CD14-positive monocyte (primary cell): Measurements from ENCODE around the gene SCD. TPM values are rescaled to one million over a fixed set of nuclear protein-coding genes. Genes with fewer than 3 reads are reported as not detected.

Experiments used
- DNase-seq, 3 donors: peaks; one replicate each; pipeline ENCODE4 v3.0.0-alpha.2; 2011 to 2022
- H2AFZ ChIP-seq: 2 replicates; pipeline ENCODE4 v1.6.0; 2012; ENCODE audit warnings: mild to moderate bottlenecking, low read depth, low read length, inconsistent platforms; ENCODE audit not compliant: insufficient read depth, poor library complexity, severe bottlenecking
- H3K27ac ChIP-seq, 2 donors: 1 replicate in 1 of 2; 2 replicates in 1 of 2; pipeline ENCODE4 v1.5.1; 2012 to 2013; ENCODE audit warnings: low read length in 2 of 2, control low read depth in 1 of 2, inconsistent platforms in 1 of 2, low read depth in 1 of 2, mild to moderate bottlenecking in 1 of 2
- H3K27me3 ChIP-seq, 2 donors: one replicate each; pipeline versions ENCODE4 v1.6.0 to v1.6.1; 2011 to 2013; ENCODE audit warnings: low read length in 2 of 2; ENCODE audit not compliant: control insufficient read depth in 2 of 2, insufficient read depth in 2 of 2
- H3K36me3 ChIP-seq, 2 donors: replicated peaks in 1 of 2; 1 replicate in 1 of 2; 2 replicates in 1 of 2; pipeline versions ENCODE4 v1.5.1 to v1.6.1; 2012 to 2013; ENCODE audit warnings: low read length in 2 of 2, control low read depth in 1 of 2, inconsistent platforms in 1 of 2, mild to moderate bottlenecking in 1 of 2; ENCODE audit not compliant: insufficient read depth in 2 of 2, control insufficient read depth in 1 of 2
- H3K4me1 ChIP-seq, 2 donors: 1 replicate in 1 of 2; 2 replicates in 1 of 2; pipeline versions ENCODE4 v1.5.1 to v1.6.1; 2012 to 2013; ENCODE audit warnings: low read length in 2 of 2, control low read depth in 1 of 2, inconsistent platforms in 1 of 2, mild to moderate bottlenecking in 1 of 2, moderate library complexity in 1 of 2; ENCODE audit not compliant: insufficient read depth in 2 of 2, control insufficient read depth in 1 of 2
- H3K4me2 ChIP-seq: replicated peaks from 2 replicates; pipeline ENCODE3; 2012; ENCODE audit warnings: low read length, moderate library complexity, mild to moderate bottlenecking; ENCODE audit not compliant: poor library complexity, severe bottlenecking; ENCODE audit errors: extremely low read depth
- H3K4me3 ChIP-seq, 3 experiments: fragments of 200-600 bp in 1 of 3; sonication (generic) in 1 of 3; replicated peaks in 1 of 3; 1 replicate in 2 of 3; 2 replicates in 1 of 3; pipeline ENCODE4 v1.5.1; 2011 to 2013; ENCODE audit warnings: low read length in 3 of 3, mild to moderate bottlenecking in 3 of 3, control low read depth in 2 of 3, low read depth in 2 of 3, inconsistent platforms in 1 of 3, moderate library complexity in 1 of 3
- H3K79me2 ChIP-seq: 2 replicates; pipeline ENCODE4 v1.6.0; 2012; ENCODE audit warnings: mild to moderate bottlenecking, control low read depth, inconsistent platforms, low read length, moderate library complexity; ENCODE audit not compliant: insufficient read depth
- H3K9ac ChIP-seq: 2 replicates; pipeline ENCODE4 v1.6.0; 2017; ENCODE audit warnings: low read length, mild to moderate bottlenecking; ENCODE audit not compliant: insufficient read depth, poor library complexity, severe bottlenecking
- H3K9me3 ChIP-seq, 2 donors: replicated peaks in 1 of 2; 1 replicate in 1 of 2; 2 replicates in 1 of 2; pipeline versions ENCODE4 v1.5.1 to v1.6.1; 2012 to 2013; ENCODE audit warnings: low read length in 2 of 2, control low read depth in 1 of 2; ENCODE audit not compliant: control insufficient read depth in 1 of 2, insufficient read depth in 1 of 2
- H4K20me1 ChIP-seq: 2 replicates; pipeline ENCODE4 v1.6.0; 2012; ENCODE audit warnings: mild to moderate bottlenecking, low read length, control low read depth, moderate library complexity; ENCODE audit not compliant: insufficient read depth
- H3K27ac Mint-ChIP-seq, 7 donors: one replicate each; pipeline ENCODE4 v1.8.0; 2020; ENCODE audit warnings: mild to moderate bottlenecking in 7 of 7, mixed read lengths in 7 of 7, moderate library complexity in 6 of 7, inconsistent platforms in 2 of 7
- H3K27me3 Mint-ChIP-seq, 3 donors: one replicate each; pipeline ENCODE4 v1.8.0; 2021 to 2022; ENCODE audit warnings: low read depth in 3 of 3, mild to moderate bottlenecking in 3 of 3, mixed read lengths in 3 of 3, moderate library complexity in 3 of 3, inconsistent platforms in 1 of 3
- H3K36me3 Mint-ChIP-seq, 2 donors: one replicate each; pipeline ENCODE4 v1.8.0; 2020; ENCODE audit warnings: mixed read lengths in 2 of 2, inconsistent platforms in 1 of 2, mild to moderate bottlenecking in 1 of 2
- H3K4me1 Mint-ChIP-seq: one replicate; pipeline ENCODE4 v1.8.0; 2020; ENCODE audit warnings: mild to moderate bottlenecking, mixed read lengths
- H3K4me3 Mint-ChIP-seq, 2 donors: one replicate each; pipeline ENCODE4 v1.8.0; 2020; ENCODE audit warnings: mild to moderate bottlenecking in 2 of 2, mixed read lengths in 2 of 2, moderate library complexity in 1 of 2
- H3K9me3 Mint-ChIP-seq, 7 donors: one replicate each; pipeline ENCODE4 v1.8.0; 2020 to 2022; ENCODE audit warnings: mixed read lengths in 7 of 7, mild to moderate bottlenecking in 6 of 7, moderate library complexity in 6 of 7, inconsistent platforms in 2 of 7
- WGBS: methylation state at CpG from one replicate; pipeline ENCODE4 v1.1.5; 2013; ENCODE audit warnings: missing lambda C conversion rate; ENCODE audit not compliant: insufficient coverage; 5-methylcytosine and 5-hydroxymethylcytosine counted together
- intact Hi-C, 2 donors: fragments of 100-400 bp; cut with micrococcal nuclease; formaldehyde crosslinking; loops; one replicate each; pipeline versions ENCODE4 v1.15.0 to v1.15.1; 2023
- polyA plus RNA-seq, 3 donors: library from polyadenylated mRNA; depleted of rRNA in 1 of 3; unstranded in 2 of 3; stranded (reverse) in 1 of 3; fragments of 300-500 nt in 2 of 3; fragments of >200 nt in 1 of 3; fragmentation: Illumina TruSeq in 2 of 3; gene quantifications; 1 replicate in 2 of 3; 2 replicates in 1 of 3; pipeline ENCODE4 v1.2.3, GENCODE V29; 2012 to 2021
- TF ChIP-seq, protein P1 (sequence below): fragments of 200-600 bp; IDR thresholded peaks from one replicate; pipeline ENCODE4 v1.8.0; 2022; ENCODE audit warnings: antibody characterized with exemption, mild to moderate bottlenecking

The SCD gene
- polyA plus RNA-seq, 3 donors = 1.00 to 3.4 (median 1.0) TPM

DNA sequence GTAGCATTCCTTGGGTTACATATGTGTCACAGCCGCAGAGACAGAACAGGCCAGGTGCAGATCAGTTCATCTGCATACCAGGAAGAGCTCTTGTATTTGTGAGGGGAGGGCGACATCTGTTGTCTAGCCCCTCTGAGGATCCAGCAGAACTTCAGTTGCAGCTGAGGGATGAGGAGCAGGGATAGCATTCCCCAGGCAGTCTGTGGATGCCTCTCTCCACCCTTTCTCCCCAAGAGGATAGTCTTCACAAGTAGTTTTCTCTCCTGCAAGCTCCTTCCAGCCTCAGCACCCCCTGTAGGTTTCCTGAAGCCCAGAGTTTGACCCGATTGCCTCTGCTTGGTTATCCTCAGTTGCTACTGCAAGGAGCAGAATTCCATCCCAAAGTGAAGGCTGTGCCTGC is 2.6 kb downstream of the SCD start:
- H3K79me2 ChIP-seq = no peaks in the 10 kb centered on the region
- no peak overlapping the region for H3K9ac ChIP-seq
- peaks cover 14 to 29% of the 10 kb centered on the region in 2 donors for H3K36me3 Mint-ChIP-seq
- intact Hi-C loops = loop anchor here in 1 of 2 donors (5.0 kb wide), 1 partner anchor 33 kb away; no protein-coding TSS in a partner anchor
- H3K36me3 ChIP-seq = no peaks in the 10 kb centered on the region
- H3K4me1 ChIP-seq = peaks cover 17 to 22% of the 10 kb centered on the region in 2 donors
- H3K4me1 Mint-ChIP-seq = peaks cover 20% of the 10 kb centered on the region
- DNase-seq = no peak
- H3K27ac ChIP-seq = no peak overlapping the region
- 100% methylated on average over 2 of the region's 3 CpGs for WGBS
- no peak overlapping the region for H2AFZ ChIP-seq
- TF ChIP-seq, protein P1, sequence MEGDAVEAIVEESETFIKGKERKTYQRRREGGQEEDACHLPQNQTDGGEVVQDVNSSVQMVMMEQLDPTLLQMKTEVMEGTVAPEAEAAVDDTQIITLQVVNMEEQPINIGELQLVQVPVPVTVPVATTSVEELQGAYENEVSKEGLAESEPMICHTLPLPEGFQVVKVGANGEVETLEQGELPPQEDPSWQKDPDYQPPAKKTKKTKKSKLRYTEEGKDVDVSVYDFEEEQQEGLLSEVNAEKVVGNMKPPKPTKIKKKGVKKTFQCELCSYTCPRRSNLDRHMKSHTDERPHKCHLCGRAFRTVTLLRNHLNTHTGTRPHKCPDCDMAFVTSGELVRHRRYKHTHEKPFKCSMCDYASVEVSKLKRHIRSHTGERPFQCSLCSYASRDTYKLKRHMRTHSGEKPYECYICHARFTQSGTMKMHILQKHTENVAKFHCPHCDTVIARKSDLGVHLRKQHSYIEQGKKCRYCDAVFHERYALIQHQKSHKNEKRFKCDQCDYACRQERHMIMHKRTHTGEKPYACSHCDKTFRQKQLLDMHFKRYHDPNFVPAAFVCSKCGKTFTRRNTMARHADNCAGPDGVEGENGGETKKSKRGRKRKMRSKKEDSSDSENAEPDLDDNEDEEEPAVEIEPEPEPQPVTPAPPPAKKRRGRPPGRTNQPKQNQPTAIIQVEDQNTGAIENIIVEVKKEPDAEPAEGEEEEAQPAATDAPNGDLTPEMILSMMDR = no peak
- H3K27me3 Mint-ChIP-seq = peaks cover 36 to 49% (median 39%) of the 10 kb centered on the region in 3 donors
- peaks cover 0 to 15% (median 4%) of the 10 kb centered on the region in 7 donors for H3K9me3 Mint-ChIP-seq
- no peak overlapping the region for H3K27ac Mint-ChIP-seq
- no peaks in the 10 kb centered on the region for H3K9me3 ChIP-seq
- H3K4me3 ChIP-seq = no peak overlapping the region
- peaks cover 15 to 30% of the 10 kb centered on the region in 2 donors for H3K27me3 ChIP-seq
- H3K4me3 Mint-ChIP-seq = no peak overlapping the region
- no peak overlapping the region for H3K4me2 ChIP-seq
- H4K20me1 ChIP-seq = no peaks in the 10 kb centered on the region

DNA sequence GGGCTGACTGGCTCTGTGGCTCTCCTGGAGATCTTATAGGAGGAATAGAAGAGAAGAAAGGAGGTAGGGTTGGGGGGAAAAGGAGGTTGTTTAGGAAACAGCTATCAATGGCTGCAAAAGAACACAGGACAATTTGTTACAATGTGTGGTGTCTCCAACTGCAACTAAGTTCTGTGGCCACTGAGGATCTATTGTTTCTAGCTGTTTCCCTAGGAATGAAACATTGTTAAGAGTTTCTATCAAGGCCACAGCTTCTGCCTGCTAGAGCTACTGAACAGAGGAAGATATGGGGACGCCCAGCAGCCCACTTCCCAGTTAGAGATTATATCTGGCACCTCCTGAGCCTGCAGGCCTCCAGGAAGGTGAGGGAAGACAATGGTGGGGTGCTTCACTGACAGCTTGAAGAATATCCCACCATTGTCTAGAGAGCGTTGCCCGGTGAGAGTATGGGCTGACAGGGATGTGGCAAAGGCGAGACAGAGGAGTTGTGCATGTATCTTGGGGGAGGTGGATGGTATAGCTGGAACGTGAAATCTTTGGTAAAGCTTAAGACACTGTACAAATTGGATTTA is 4.0 kb downstream of the SCD start:
- Histone ChIP-seq H3K4me3 (no peak overlapping the region), H2AFZ (no peak overlapping the region), H3K9ac (no peak overlapping the region), H3K27me3 (peaks cover 9 to 21% of the 10 kb centered on the region in 2 donors), H3K36me3 (no peaks in the 10 kb centered on the region), H3K9me3 (no peaks in the 10 kb centered on the region), H3K4me1 (peaks cover 15 to 19% of the 10 kb centered on the region in 2 donors), H3K4me2 (no peak overlapping the region), H3K27ac (no peak overlapping the region), H4K20me1 (no peaks in the 10 kb centered on the region), H3K79me2 (no peaks in the 10 kb centered on the region)
- DNase-seq = no peak
- H3K9me3 Mint-ChIP-seq = peaks cover 0 to 7% (median 2%) of the 10 kb centered on the region in 7 donors
- TF ChIP-seq, protein P1 = no peak
- H3K36me3 Mint-ChIP-seq = peaks cover 19 to 28% of the 10 kb centered on the region in 2 donors
- intact Hi-C loops = no loop called here
- peaks cover 15% of the 10 kb centered on the region for H3K4me1 Mint-ChIP-seq
- H3K4me3 Mint-ChIP-seq = no peak overlapping the region
- peak overlapping the region in 1 of 7 donors; percentile 54 for H3K27ac Mint-ChIP-seq
- peaks cover 24 to 36% (median 28%) of the 10 kb centered on the region in 3 donors for H3K27me3 Mint-ChIP-seq
- 100% methylated on average over 3 of the region's 5 CpGs for whole genome bisulfite sequencing
